ENCODE results near the gene ATR. TPM values are rescaled to one million over a fixed set of nuclear protein-coding genes. Genes with fewer than 3 reads are reported as not detected.
A peak's percentile ranks its signal among the peaks of the same experiment; 100 is the strongest.

Gene ATR
- total and polyA plus RNA-seq, 8 donors, result 8.2 to 16.6 (median 11.3) TPM

DNA sequence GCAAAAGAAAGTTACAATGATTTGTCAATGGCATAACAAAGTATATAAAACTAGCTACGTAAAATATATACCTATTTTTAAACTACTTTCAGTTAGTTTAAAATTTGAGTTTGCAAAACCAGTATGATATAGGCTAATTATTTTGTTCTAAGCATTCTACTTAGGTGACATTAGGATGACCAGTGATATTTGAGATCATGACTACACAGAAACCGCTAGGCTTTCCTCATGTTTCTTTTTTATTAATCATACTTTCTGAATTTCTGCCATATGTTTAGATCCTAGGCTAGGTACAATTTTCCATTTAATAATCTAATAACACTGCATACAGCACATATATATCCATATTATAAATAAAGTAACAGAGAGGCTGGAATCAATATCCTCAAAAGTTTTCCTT, 78.3 kb downstream of the ATR start:
- no peak for ATAC-seq
- FAIRE-seq, result no peak
- WGBS, 2 donors, result 96 to 97% methylated on average over 2 of the region's 2 CpGs
- no peak for DNase-seq
- intact Hi-C loops (cut with DNase I), result no loop called here
- no peak overlapping the region for H3K27ac ChIP-seq
- H3K4me3 ChIP-seq, result no peak overlapping the region
- H3K36me3 ChIP-seq, result peaks cover 0 to 18% (median 5%) of the 10 kb centered on the region in 3 donors
- no peaks in the 10 kb centered on the region for H3K9me3 ChIP-seq
- no peaks in the 10 kb centered on the region for H3K4me1 ChIP-seq
- H3K27me3 ChIP-seq, result no peaks in the 10 kb centered on the region
- no peak for TF ChIP-seq CTCF (IDR thresholded peaks at IDR 0.05)

- DNase-seq (no peak), ATAC-seq (no peak), FAIRE-seq (no peak)
- Histone ChIP-seq H3K4me3 (no peak overlapping the region), H3K27ac (no peak overlapping the region), H3K27me3 (no peaks in the 10 kb centered on the region), H3K36me3 (peaks cover 0 to 18% (median 5%) of the 10 kb centered on the region in 3 donors), H3K9me3 (no peaks in the 10 kb centered on the region), H3K4me1 (no peaks in the 10 kb centered on the region)
- 48 to 59% methylated on average over 2 of the region's 2 CpGs for WGBS, 2 donors
- intact Hi-C loops (cut with DNase I), result no loop called here
- no peak for TF ChIP-seq CTCF (IDR thresholded peaks at IDR 0.05)
Observed at GRCh38 chr3:142498397-142499180, 79.9 kb downstream of the ATR start.

GRCh38 chr3:142497729-142498128, 80.8 kb downstream of the ATR start:
- ATAC-seq (no peak), DNase-seq (no peak), FAIRE-seq (peak; percentile 34)
- Histone ChIP-seq H3K27me3 (no peaks in the 10 kb centered on the region), H3K9me3 (no peaks in the 10 kb centered on the region), H3K27ac (no peak overlapping the region), H3K4me3 (no peak overlapping the region), H3K36me3 (peaks cover 0 to 25% (median 5%) of the 10 kb centered on the region in 3 donors), H3K4me1 (no peaks in the 10 kb centered on the region)
- intact Hi-C loops (cut with DNase I), result no loop called here
- 74 to 76% methylated on average over 1 of the region's 1 CpG for WGBS, 2 donors
- no peak for TF ChIP-seq CTCF (IDR thresholded peaks at IDR 0.05)

DNA sequence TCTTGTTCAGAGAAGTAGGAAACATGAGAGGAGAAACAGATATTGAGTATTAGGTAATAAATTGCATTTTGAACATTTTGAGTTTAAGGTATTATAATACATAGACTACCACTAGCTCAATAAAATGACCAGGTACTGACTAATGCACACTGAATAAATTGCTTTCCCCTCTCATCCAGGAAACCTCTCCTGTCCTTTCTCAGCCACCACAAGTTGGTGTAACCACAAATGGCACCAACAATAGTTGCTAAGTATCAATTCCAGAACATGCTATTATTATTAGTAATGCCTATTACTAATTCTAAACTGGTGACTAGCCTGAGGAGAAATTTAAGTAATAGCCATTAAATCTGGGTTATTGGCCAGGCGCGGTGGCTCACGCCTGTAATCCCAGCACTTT, 83.4 kb downstream of the ATR start:
- no peak overlapping the region for H3K4me3 ChIP-seq
- no peak overlapping the region for H3K27ac ChIP-seq
- DNase-seq, result no peak
- FAIRE-seq, result no peak
- no peaks in the 10 kb centered on the region for H3K27me3 ChIP-seq
- H3K4me1 ChIP-seq, result no peaks in the 10 kb centered on the region
- 81 to 97% methylated on average over 3 of the region's 3 CpGs for WGBS, 2 donors
- TF ChIP-seq CTCF (IDR thresholded peaks at IDR 0.05), result no peak
- H3K9me3 ChIP-seq, result no peaks in the 10 kb centered on the region
- ATAC-seq, result no peak
- H3K36me3 ChIP-seq, result peaks cover 0 to 32% (median 11%) of the 10 kb centered on the region in 3 donors
- intact Hi-C loops (cut with DNase I), result no loop called here

DNA sequence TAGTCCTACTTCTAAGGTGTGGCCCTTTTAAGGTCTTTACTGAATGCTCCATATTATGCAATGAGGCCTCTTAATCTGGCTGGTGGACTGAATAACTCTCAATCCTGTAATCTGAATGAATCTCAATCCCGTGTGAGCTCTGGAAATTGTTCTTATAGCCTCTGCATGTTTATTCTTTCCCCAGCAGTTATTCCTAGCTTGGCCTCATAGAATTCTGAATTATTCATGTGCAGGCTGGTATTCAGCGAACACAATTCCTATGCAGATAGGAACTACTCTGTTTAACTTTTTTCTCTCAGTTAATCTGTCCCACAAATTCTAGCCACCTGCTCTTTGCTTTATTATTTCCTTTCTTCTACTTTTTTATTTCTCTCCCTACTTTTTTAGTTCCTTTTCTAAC, 86.3 kb downstream of the ATR start:
- no peak for FAIRE-seq
- 96 to 97% methylated on average over 2 of the region's 2 CpGs for WGBS, 2 donors
- Histone ChIP-seq H3K27me3 (no peaks in the 10 kb centered on the region), H3K9me3 (no peaks in the 10 kb centered on the region), H3K27ac (no peak overlapping the region), H3K36me3 (peaks cover 0 to 34% (median 6%) of the 10 kb centered on the region in 3 donors), H3K4me3 (no peak overlapping the region), H3K4me1 (no peaks in the 10 kb centered on the region)
- no peak for TF ChIP-seq CTCF (IDR thresholded peaks at IDR 0.05)
- ATAC-seq, result no peak
- intact Hi-C loops (cut with DNase I), result no loop called here
- no peak for DNase-seq
